GDM1 (cell line): ENCODE results near the gene CERK.
"Not testable (repeated sequence)": the region's sequence is repeated elsewhere in the genome, so short reads cannot be mapped to it uniquely, and the experiment has no call there.

Experiments used
- DNase-seq: peaks from one replicate; lab custom pipeline; 2025; lab: John Stamatoyannopoulos, UW

The CERK gene

DNA sequence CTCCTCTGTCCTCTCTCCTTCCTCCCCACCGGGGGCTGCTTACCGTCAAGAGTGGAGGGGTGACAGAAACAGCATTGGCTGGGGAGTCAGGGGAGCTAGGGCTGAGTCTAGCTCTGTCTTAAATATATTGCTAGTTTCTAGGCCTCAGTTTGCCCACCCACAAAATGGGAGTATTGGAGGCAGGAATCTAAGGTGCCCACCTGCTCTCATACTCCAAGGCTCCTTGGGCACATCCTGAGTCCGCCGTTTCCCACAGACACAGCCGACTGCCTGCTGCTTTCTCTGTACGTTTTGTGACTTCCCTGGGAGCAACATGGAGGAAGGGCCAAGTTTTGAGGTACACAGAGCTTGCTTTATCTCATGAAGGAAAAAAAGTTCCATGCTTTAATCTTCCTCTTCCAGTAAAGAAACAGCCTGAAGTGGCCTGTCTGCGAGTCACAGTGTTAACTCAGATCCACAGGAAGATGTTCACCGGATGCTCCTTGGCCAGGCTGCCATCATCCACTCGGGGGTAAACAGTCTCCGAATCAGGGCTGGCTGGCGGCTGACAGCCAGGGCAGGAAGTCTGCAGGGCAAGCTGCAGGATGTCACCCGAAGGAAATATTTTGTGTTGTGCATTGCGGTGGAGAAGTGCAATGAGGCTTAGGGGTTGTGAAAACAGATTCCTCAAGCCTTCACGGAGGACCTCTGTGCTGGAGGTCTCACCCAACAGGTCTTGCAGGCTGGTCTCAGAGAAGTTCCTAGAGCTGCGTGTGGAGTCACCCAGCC, 11.0 kb upstream of the CERK start:
- peak; percentile 81 for DNase-seq

GRCh38 chr22:46748206-46748907, 10.3 kb upstream of the CERK start:
- no peak for DNase-seq

- no peak for DNase-seq
Measured at GRCh38 chr22:46747646-46748045, 9.6 kb upstream of the CERK start.

DNA sequence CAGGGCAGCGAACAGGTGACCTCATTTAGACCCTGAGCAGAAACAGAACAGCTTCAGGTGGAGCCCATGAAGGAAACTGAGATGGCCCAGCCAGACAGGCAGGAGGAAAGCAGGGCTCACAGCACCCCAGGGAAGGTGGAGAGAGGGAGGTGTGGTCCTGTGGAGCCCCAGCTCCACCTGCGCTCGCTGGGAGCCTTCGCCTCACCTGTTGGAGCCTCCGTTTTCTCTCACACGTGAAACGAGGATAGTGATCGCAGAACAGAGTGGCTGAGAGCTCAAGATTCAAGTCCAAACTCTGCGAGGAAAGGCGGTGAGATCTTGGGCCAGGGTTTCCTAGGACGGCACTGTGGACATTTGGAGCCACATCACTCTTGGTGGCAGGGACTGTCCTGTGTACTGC, 8.6 kb upstream of the CERK start:
- no peak for DNase-seq

DNA sequence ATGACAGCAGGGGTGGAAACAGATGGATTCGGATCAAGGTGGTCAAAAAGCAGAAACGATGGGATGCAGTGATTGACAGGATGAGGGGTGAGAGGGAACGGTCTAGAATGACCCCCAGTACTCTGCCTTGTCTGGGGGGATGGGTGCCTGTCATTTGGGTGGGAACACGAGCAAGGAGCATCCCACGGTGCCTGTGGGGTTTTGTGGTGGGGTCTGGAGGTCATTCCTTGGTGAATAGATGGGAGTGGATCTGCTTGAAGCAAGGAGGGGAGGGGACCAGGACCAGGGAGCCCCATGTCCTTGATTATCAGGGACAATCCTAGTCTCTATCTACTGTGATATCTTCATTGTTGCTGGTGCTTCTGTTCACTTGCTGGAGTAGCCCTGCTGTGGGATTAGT, 8.1 kb upstream of the CERK start:
- DNase-seq = no peak

- no peak for DNase-seq
Measured at GRCh38 chr22:46744581-46744980, 6.5 kb upstream of the CERK start.

GRCh38 chr22:46742576-46743221, 4.6 kb upstream of the CERK start:
- no peak for DNase-seq

DNA sequence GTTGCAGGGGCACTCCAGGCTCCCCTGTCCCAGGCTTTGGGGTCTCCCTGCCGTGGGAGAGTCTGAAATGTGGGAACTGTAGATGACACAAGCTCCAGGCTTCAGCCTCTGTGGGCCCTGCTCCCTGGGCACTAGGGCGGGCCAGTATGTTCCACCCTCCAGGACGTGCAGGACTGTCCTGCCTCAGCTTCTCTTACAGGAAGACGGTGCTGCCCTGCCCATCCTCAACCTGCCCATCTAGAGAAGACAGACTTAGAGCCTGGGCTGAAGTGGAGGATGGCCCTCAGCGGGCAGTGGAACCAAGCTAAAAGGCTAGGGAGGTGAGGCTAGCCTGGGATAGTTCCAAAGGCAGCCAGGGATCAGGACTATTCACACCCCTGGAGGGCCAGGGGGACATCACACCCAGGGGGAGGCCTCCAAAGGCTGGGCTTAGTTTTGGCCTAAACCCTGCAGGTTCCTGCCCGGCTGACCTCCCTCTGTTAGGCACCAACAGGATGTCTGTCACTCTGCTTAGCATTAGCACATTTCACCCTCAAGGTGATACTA, 4.0 kb upstream of the CERK start:
- no peak for DNase-seq

DNA sequence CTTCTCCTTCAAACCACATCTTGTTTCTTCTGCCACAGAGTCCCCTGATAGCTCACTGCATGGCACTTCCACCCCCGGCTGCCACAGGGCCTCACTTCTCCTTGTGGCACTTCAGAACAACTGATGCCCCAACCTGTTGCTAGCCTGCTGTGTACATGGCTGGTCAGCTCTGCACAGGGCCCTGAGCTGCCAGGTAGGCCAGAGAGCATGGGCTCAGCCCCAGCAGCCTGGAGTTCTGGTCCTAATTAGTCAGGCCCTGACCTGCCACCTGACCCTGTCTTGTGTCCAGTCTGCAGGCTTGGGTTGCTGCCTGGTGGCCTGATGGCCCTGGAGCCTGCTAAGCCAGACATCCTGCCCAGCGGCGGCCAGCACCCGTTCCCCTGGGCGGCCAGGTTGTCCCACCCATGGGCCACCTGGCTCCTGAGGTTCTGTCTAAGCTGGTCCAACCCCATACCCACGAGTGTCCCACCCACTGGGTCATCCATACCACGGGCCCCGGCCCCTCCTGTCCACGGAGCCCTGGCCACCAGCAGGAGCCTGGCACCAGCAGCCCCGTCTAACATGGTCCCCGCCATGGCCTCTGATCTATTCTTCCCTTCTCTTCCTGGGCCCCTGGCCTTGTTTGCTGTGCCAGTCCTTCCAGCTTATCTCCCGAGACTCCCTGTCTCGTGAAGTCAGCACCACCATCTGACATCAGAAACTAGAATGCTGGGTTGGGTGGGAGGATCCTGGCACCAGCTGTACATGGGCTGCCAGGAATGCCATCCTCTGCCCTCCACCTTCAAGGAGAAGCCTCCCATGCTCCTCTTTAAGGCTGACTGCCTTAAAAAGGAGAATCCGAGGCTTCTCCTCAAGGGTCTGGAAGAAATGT, 3.1 kb upstream of the CERK start:
- DNase-seq = no peak

DNA sequence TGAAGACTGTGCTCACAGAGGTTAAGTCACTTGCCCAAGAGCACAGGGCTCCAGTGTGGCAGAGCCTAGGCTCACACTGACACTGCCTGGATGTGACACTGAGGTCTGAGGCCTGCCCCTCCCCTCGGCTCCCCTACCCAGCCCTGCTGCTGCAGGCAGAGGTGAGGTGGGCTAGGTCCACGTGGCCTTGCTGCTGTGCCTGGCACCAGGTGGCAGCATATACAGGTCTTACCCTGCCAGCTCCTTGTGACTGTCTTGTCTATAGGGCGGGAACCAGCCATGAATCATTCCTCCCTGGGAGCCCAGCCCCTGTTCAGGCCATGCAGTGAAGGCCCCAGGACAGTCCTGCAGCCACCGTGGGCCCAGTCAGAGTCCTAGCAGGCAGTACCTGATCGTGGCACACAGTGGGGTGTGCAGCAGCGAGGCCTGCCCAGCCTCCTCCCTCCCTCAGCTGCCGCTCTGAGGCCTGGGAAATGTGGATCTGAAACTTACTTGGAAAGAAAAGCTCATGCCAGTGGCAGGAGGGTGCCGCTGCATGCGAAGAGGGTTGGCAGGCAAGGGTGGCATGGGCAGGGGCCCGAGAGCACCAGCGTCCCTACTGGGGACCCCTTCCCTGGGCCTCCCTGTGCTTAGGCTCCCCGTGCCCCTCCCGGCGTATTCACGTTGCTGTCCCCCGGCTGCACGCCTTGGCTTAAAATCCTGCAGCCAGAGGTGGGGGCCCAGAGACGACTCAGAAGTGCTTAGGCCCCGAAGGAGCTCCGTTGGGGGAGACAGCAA, 1.2 kb upstream of the CERK start:
- no peak for DNase-seq

GRCh38 chr22:46738647-46739093, 618 bp upstream of the CERK start:
- DNase-seq = no peak

DNA sequence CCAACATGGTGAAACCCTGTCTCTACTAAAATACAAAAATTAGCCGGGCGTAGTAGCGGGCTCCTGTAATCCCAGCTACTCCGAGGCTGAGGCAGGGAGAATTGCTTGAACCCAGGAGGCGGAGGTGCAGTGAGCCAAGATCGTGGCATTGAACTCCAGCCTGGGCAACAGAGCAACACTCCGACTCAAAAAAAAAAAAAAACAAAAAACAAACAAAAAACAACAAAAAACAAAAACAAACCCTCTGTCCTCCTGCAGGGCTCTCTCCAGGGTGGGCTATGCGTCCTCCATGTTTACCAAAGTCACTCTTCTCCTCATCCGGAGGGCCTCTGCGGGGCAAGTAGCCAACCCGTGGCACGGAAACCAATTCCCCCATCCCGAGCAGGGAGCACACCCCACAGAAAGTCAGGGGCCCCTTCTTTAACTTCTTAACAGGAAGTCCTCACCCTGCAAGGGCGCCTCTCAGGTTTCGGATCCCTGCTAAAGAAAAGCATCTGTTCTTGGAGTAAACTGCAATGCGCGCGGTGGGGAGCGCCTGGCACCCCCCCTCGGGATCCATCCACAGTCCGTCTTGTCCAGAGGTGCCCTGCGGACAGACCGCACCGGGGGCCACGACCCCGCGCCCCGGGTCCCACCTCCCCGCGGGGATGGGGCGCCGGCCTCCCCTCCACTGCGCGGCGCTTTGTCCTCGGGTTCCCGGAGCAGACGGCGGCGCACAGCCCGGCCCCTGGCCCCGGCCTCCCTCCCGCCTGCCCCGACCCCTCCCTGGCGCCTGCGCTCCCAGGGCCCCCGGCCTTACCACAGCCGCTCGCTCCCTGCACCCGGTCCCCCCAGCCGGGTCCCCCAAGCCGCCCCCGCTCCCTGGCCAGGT, 712 bp downstream of the CERK start:
- no peak for DNase-seq

DNA sequence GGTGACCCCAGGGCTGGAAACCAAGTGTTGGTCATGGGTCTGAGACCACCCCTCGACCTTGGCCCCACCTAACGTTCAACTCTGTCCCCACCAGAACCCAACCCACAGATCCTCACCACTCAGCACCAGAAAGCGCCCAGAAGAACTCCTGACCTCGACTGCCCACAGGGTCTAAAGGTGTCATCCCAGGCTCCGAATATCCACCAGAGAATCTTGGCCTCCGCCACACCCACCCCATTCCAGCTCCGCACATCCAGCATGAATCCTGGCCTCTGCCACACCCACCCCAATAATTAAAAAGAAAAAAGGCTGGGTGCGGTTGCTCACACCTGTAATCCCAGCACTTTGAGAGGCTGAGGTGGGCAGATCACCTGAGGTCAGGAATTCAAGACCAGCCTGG, 1.3 kb downstream of the CERK start:
- no peak for DNase-seq

- DNase-seq = no peak
Measured at GRCh38 chr22:46735747-46736608, 2.1 kb downstream of the CERK start.

GRCh38 chr22:46734830-46735453, 3.1 kb downstream of the CERK start:
- peak; percentile 17 for DNase-seq

GRCh38 chr22:46734213-46734722, 3.8 kb downstream of the CERK start:
- DNase-seq = not testable (repeated sequence)

GRCh38 chr22:46732513-46732912, 5.5 kb downstream of the CERK start:
- no peak for DNase-seq

DNA sequence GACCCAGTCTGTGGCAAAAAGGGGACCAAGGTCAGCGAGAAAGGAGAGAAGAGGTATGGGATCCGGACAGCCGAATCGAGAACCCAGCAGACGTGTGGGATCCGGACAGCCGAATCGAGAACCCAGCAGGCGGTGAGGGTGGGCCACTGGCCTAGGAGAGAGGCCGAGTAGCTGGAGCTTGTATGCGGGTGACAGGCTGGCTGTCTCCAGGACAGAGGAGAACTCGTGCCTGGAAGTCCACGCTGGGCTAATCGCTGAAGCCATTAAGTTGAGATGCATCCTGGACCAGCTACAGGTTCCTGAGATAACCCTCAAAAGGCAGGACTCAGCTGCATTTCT, 6.0 kb downstream of the CERK start:
- DNase-seq = no peak
